ENCODE data around the gene MACIR. TPM values are rescaled to one million over a fixed set of nuclear protein-coding genes. Genes with fewer than 3 reads are reported as not detected.

Gene MACIR
- total and polyA plus RNA-seq, 2 of the 13 experiments (the other 11 are each of a cell fraction or from before 2014, with no cell fraction given), result 2.4 to 4.4 TPM

DNA sequence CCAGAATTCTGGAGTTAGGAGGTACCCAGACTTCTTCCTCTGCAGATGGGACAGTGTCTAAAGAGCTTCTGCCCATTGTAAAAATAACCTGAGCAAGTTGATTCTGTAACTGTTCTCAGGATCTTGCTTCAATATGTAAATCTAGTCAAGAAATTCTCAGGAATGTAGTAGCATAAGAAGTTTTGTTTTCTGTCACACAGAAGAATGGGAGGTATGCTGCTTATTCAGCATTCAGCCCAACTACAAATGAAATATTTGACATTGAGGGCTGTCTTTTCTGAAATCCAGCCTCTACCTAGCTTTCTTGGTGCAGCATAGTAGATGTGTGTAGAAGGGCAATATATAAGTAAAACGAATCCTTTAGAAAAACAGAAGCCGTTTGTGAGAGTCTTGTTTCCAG lies 13.8 kb downstream of the MACIR start:
- in situ Hi-C loops (cut with HindIII; ENCODE audit: extremely low pct_ligation_motif_present, low pct_unique_long_range_greater_than_20kb), result no loop called here

DNA sequence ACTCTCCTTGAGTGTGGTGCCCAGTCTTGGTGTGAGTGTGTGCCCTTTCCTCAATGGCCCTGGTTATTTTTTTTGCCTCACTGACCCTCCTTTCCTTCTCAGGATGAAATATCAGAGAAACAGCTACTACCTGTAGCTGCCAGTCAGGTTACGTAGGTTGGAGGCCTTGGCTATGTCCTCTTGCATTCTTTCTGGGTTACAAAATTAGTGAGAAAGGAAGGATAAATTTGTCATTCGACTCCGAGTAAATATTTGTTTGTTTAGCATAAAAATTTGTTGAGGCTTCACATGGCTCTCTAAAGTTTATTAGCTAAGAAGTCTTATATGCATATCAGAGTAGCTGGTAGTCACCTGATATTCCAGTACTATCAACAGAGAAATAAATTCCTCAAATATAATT lies 15.4 kb downstream of the MACIR start:
- no peak for FAIRE-seq
- Histone ChIP-seq H3K9me3 (ENCODE audit: low read length) (no peaks in the 10 kb centered on the region), H3K79me2 (ENCODE audit: insufficient read depth, low read length) (peaks cover 2% of the 10 kb centered on the region), H3K27ac (ENCODE audit: extremely low read length, insufficient read depth, low read length) (no peak overlapping the region), H3K27me3 (ENCODE audit: control insufficient read depth in 1 of 2, insufficient read depth in 2 of 2, low read length in 2 of 2) (no peaks in the 10 kb centered on the region), H2AFZ (ENCODE audit: low read length) (no peak overlapping the region), H4K20me1 (ENCODE audit: insufficient read depth, low read length) (no peaks in the 10 kb centered on the region), H3K4me1 (ENCODE audit: insufficient read depth, low read length) (no peaks in the 10 kb centered on the region), H3K4me2 (ENCODE audit: low read depth, low read length) (no peak overlapping the region), H3K36me3 (replicated peaks in 1 of 2; ENCODE audit: control insufficient read depth in 1 of 2, insufficient read depth in 2 of 2, low read length in 2 of 2) (0 out of 5 replicates have a peak, but pooled peaks cover 0 to 3% of the 10 kb centered on the region in 2 experiments), H3K4me3 (replicated peaks in 1 of 3; ENCODE audit: insufficient read depth in 1 of 3, low read depth in 2 of 3, low read length in 3 of 3) (no peak overlapping the region), H3K9ac (ENCODE audit: insufficient read depth, low read depth, low read length) (no peak overlapping the region)
- ChIA-PET POLR2A (no interaction called here), CTCF (ENCODE audit: low intra/inter-chr PET ratio, low total read pairs) (no interaction called here)
- BruUV-seq (replicated peaks), result no TSS peak
- 94% methylated on average over 3 of the region's 3 CpGs for WGBS (ENCODE audit: low lambda C conversion rate)
- intact Hi-C loops (cut with micrococcal nuclease; ENCODE audit: unreplicated experiment), result no loop called here
- no peak for DNase-seq (ENCODE audit: low spot score)
- no peak for ATAC-seq
- in situ Hi-C loops (cut with HindIII; ENCODE audit: extremely low pct_ligation_motif_present, low pct_unique_long_range_greater_than_20kb), result no loop called here
- no peak for TF ChIP-seq ZFP62 (CRISPR knock-in tag; IDR thresholded peaks at IDR 0.05)
- TF ChIP-seq, protein P1, sequence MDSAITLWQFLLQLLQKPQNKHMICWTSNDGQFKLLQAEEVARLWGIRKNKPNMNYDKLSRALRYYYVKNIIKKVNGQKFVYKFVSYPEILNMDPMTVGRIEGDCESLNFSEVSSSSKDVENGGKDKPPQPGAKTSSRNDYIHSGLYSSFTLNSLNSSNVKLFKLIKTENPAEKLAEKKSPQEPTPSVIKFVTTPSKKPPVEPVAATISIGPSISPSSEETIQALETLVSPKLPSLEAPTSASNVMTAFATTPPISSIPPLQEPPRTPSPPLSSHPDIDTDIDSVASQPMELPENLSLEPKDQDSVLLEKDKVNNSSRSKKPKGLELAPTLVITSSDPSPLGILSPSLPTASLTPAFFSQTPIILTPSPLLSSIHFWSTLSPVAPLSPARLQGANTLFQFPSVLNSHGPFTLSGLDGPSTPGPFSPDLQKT (CRISPR knock-in tag; IDR thresholded peaks at IDR 0.05; ENCODE audit: borderline replicate concordance), result no peak
- TF ChIP-seq ZNF367 (CRISPR knock-in tag; IDR thresholded peaks at IDR 0.05; ENCODE audit: borderline replicate concordance), result no peak
- no peak for TF ChIP-seq ZNF430 (CRISPR knock-in tag; IDR thresholded peaks at IDR 0.05)
- TF ChIP-seq, protein P2, sequence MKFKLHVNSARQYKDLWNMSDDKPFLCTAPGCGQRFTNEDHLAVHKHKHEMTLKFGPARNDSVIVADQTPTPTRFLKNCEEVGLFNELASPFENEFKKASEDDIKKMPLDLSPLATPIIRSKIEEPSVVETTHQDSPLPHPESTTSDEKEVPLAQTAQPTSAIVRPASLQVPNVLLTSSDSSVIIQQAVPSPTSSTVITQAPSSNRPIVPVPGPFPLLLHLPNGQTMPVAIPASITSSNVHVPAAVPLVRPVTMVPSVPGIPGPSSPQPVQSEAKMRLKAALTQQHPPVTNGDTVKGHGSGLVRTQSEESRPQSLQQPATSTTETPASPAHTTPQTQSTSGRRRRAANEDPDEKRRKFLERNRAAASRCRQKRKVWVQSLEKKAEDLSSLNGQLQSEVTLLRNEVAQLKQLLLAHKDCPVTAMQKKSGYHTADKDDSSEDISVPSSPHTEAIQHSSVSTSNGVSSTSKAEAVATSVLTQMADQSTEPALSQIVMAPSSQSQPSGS (CRISPR knock-in tag; IDR thresholded peaks at IDR 0.05), result no peak
- TF ChIP-seq, protein P3, sequence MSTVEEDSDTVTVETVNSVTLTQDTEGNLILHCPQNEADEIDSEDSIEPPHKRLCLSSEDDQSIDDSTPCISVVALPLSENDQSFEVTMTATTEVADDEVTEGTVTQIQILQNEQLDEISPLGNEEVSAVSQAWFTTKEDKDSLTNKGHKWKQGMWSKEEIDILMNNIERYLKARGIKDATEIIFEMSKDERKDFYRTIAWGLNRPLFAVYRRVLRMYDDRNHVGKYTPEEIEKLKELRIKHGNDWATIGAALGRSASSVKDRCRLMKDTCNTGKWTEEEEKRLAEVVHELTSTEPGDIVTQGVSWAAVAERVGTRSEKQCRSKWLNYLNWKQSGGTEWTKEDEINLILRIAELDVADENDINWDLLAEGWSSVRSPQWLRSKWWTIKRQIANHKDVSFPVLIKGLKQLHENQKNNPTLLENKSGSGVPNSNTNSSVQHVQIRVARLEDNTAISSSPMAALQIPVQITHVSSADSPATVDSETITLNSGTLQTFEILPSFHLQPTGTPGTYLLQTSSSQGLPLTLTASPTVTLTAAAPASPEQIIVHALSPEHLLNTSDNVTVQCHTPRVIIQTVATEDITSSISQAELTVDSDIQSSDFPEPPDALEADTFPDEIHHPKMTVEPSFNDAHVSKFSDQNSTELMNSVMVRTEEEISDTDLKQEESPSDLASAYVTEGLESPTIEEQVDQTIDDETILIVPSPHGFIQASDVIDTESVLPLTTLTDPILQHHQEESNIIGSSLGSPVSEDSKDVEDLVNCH (CRISPR knock-in tag; IDR thresholded peaks at IDR 0.05), result no peak
- no peak for TF ChIP-seq SRY (CRISPR knock-in tag; IDR thresholded peaks at IDR 0.05)
- no peak for TF ChIP-seq ZNF510 (CRISPR knock-in tag; IDR thresholded peaks at IDR 0.05; ENCODE audit: low read depth)

More for the DNA sequence above, 13.8 kb downstream of the MACIR start:
- Histone ChIP-seq H3K4me1 (ENCODE audit: insufficient read depth, low read length) (no peaks in the 10 kb centered on the region), H3K36me3 (replicated peaks in 1 of 2; ENCODE audit: control insufficient read depth in 1 of 2, insufficient read depth in 2 of 2, low read length in 2 of 2) (0 out of 5 replicates have a peak, but pooled peaks cover 2 to 3% of the 10 kb centered on the region in 2 experiments), H3K27ac (ENCODE audit: extremely low read length, insufficient read depth, low read length) (no peak overlapping the region), H3K4me3 (replicated peaks in 1 of 3; ENCODE audit: insufficient read depth in 1 of 3, low read depth in 2 of 3, low read length in 3 of 3) (no peak overlapping the region), H3K9me3 (ENCODE audit: low read length) (no peaks in the 10 kb centered on the region), H3K9ac (ENCODE audit: insufficient read depth, low read depth, low read length) (no peak overlapping the region), H3K79me2 (ENCODE audit: insufficient read depth, low read length) (peaks cover 2% of the 10 kb centered on the region), H2AFZ (ENCODE audit: low read length) (no peak overlapping the region), H4K20me1 (ENCODE audit: insufficient read depth, low read length) (no peaks in the 10 kb centered on the region), H3K4me2 (ENCODE audit: low read depth, low read length) (no peak overlapping the region), H3K27me3 (ENCODE audit: control insufficient read depth in 1 of 2, insufficient read depth in 2 of 2, low read length in 2 of 2) (no peaks in the 10 kb centered on the region)
- TF ChIP-seq SNAI1 (CRISPR knock-in tag; IDR thresholded peaks at IDR 0.05; ENCODE audit: borderline replicate concordance) (no peak), ZNF446 (CRISPR knock-in tag; IDR thresholded peaks at IDR 0.05) (no peak), RFXANK (CRISPR knock-in tag; IDR thresholded peaks at IDR 0.05) (no peak), ZFX (CRISPR knock-in tag; IDR thresholded peaks at IDR 0.05; ENCODE audit: low read depth) (no peak), ARNT (IDR thresholded peaks at IDR 0.05) (no peak), ZNF678 (CRISPR knock-in tag; IDR thresholded peaks at IDR 0.05) (no peak), MYNN (CRISPR knock-in tag; IDR thresholded peaks at IDR 0.05; ENCODE audit: low read depth) (no peak), ZNF234 (CRISPR knock-in tag; conservative IDR thresholded peaks at IDR 0.05) (no peak)
- TF ChIP-seq, protein P4, sequence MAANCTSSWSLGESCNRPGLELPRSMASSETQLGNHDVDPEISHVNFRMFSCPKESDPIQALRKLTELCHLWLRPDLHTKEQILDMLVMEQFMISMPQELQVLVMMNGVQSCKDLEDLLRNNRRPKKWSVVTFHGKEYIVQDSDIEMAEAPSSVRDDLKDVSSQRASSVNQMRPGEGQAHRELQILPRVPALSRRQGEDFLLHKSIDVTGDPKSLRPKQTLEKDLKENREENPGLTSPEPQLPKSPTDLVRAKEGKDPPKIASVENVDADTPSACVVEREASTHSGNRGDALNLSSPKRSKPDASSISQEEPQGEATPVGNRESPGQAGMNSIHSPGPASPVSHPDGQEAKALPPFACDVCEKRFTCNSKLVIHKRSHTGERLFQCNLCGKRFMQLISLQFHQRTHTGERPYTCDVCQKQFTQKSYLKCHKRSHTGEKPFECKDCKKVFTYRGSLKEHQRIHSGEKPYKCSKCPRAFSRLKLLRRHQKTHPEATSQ (CRISPR knock-in tag; IDR thresholded peaks at IDR 0.05; ENCODE audit: borderline replicate concordance), result no peak
- no peak for DNase-seq (ENCODE audit: low spot score)
- CTCF ChIA-PET (ENCODE audit: low intra/inter-chr PET ratio, low total read pairs), result no interaction called here
- no peak for FAIRE-seq
- WGBS (ENCODE audit: low lambda C conversion rate), result 95% methylated on average over 2 of the region's 2 CpGs
- intact Hi-C loops (cut with micrococcal nuclease; ENCODE audit: unreplicated experiment), result no loop called here
- POLR2A ChIA-PET, result no interaction called here
- no peak for ATAC-seq
- BruUV-seq (replicated peaks), result no TSS peak

All from HepG2 (cell line).